ENCODE measurements around the gene FURIN.
A peak's percentile ranks its signal among the peaks of the same experiment; 100 is the strongest.
"Not testable (repeated sequence)": the region's sequence is repeated elsewhere in the genome, so short reads cannot be mapped to it uniquely, and the experiment has no call there.

The FURIN gene

DNA sequence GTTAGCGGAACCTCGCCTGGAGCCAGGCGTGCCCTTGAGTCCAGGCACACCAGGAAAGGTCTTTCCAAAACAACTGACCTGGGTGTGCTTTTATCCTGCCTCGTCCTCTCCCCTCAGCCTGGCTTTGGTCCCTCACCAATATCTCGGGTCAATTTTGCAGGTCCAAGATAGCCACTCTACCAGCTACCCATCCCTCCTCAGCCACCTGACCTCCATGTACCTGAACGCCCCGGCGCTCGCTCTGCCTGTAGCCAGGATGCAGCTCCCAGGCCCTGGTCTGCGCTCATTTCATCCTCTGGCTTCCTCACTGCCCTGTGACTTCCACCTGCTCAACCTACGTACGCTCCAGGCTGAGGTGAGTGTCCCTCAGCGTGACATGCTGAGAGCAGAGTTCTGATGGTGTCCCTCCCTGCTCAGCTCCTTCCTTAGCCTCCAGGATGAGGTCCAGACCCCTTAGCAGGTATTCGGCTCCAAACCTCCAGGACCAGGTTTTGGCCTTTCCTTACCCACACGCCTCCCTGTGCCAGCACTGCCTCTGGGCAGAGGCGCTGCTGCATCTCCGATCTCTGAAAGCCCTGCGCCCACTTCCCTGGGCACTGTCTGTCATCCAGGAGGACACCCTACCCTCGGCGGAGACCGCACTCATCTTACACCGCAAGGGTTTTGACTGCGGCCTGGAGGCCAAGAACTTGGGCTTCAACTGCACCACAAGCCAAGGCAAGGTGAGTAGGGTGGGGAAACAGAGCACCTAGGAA lies 49.8 kb downstream of the FURIN start:
- no peak for DNase-seq

DNA sequence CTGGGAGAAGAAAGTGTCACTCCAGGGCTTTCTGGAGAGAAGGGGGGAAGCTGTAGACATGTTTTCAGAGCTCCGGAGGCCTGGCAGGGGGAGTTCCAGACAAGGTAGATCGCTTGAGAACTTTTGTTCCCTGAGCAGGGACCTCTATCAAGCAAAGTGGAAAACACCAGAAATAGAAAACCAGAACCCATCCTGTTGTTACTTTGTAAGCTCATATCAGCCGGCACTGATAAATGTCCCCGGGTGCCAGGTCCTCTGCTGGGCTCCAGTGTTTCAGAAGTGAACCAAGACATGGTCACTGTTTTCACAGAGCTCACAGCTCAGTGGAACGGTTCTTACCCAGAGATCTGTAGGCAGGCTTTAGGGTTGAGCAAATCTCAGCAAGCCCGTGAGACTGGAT lies 50.4 kb downstream of the FURIN start:
- no peak for DNase-seq

DNA sequence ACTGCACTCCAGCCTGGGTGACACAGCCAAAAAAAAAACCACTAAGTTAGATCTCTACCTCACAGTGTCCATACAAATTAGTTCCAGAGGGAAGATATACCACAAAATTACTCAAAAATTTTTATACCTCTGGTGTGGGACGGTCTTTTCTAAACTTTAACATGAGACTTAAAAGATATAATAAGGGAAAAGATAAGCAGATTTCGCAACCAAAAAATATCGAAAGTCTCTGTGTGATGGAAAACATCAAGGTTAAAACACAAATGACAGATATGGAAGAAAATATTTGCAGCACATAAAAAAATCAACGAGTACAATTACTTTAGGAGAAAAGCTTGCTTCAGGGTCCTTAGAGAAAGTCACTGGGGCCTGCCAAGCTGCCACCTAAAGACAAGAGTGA lies 53.5 kb downstream of the FURIN start:
- DNase-seq = no peak

DNA sequence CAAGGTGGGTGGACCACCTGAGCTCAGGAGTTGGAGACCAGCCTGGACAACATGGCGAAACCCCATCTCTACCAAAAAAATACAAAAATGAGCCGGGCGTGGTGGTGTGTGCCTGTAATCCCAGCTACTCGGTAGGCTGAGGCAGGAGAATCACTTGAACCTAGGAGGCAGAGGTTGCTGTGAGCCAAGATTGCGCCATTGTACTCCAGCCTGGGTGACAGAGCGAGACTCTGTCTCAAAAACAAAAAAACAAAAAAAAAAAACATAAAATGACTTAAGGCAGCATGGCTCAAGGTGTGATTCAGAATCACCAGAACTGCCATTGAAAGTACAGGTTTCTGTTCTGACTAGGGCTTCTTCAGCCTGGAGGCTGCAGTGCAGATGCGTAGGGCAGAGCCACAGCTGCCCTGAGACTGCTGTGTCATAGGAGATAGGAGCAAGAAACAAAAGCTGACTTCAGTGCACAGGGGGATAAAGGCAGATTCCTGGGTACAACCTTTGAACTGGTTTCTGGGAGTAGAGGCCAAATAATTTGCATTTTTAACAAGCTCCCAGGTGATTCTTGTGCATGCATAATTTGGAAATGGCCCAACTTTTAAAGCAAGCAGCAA lies 54.4 kb downstream of the FURIN start:
- DNase-seq = peak; percentile 52

DNA sequence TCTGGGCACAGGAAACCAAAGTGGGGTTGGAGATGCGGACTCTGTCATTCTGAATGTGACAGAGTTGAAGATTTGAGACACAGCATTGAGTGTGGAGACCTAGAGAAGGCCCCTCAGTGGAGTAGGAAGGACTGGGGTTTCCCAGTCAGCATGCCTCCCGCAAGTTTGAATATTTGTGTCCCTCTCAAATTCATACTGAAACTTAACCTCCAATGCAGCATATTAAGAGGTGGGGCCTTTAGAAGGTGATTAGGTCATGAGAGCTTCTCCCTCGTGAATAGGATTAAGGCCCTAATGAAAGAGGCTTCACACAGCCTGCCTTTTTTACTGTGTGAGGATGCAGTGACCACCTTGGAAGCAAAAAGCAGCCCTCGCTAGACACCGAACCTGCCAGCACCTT lies 56.0 kb downstream of the FURIN start:
- peak; percentile 36 for DNase-seq

DNA sequence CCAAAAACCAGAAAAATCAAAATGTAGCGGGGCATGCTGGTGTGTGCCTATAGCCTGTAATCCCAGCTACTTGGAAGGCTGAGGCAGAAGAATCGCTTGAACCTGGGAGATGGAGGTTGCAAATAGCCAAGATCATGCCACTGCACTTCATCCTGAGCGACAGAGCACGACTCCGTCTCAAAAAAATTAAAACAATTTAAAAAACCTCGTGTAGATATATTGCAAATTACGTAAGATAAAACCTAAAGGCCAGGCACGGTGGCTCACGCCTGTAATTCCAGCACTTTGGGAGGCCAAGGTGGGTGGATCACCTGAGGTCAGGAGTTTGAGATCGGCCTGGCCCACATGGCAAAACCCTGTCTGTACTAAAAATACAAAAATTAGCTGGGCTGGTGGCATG lies 58.4 kb downstream of the FURIN start:
- not testable (repeated sequence) for DNase-seq

DNA sequence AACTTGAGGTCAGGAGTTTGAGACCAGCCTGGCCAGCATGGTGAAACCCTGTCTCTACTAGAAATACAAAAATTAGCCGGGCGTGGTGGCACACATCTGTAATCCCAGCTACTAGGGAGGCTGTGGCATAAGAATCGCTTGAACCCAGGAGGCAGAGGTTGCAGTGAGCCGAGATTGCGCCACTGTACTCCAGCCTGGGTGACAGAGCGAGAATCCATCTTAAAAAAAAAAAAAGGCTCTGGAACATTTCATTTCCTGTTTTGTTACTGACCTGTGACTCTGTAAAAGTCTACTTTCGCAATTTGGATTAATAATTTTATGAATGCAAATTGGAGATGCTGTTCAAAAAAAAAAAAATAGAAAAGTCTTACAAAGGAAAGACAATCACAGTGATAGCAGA lies 59.7 kb downstream of the FURIN start:
- DNase-seq = not testable (repeated sequence)

DNA sequence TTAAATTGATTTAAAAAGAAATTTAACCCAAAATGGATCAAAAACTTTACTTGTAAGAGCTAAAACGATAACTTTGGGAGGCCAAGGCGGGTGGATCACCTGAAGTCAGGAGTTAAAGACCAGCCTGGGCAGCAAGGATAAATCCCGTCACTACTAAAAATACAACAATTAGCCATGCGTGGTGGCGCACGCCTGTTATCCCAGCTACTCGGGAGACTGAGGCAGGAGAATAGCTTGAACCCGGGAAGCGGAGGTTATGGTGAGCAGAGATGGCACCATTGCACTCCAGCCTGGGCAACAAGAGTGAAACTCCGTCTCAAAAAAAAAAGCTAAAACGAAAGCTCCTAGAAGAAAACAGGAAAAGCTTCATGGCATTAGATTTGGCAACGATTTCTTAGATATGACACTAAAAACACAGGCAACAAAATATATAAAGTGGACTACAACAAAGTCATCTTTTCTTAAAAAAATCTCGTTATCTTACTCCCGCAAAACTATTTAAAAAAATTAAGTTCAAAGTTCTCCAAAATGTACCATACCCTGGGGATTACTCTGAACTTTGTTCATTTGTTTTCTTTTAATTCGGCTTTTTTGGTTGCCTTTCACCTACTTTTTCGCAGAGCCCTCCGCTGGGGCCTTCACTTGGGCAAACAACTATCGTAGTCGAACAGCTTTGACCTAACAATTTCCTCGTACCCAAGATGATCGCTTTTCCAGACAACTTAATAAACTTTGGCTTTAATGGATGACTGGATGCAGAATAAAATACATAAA lies 61.0 kb downstream of the FURIN start:
- DNase-seq = no peak

DNA sequence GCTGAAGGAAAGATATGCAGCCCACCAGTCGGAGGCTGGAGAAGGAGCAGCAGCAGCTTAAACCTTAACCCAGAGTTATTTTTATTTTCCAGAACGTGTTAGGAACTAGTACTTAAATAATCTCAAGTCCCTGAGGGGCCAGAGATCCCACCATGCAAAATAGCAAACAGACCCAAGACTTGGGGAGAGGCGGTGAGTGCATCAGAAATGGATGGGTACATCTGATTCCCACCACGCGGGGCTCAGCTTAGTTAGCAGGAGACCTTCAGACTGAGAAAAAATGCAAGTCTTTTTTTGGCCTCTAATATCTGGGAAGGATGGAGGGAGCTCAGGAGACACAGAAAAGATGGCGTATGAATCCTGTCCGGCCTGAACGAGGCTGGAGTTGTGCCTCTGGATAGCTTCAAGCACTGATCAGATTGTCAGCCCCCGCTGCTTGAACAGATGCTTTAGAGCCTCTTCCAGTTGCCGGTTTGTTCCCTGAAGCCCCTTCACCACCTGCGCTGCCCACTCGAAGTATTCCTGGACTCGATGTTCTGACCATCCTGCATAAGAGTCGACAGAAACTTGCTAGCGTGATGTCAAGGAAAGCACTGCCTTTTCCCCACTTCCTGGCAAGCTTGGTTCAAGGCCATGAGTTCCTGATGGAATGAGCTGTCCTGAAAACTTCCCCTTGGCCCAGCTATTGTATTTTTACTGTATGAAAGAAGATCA lies 62.6 kb downstream of the FURIN start:
- DNase-seq = peak; percentile 22

DNA sequence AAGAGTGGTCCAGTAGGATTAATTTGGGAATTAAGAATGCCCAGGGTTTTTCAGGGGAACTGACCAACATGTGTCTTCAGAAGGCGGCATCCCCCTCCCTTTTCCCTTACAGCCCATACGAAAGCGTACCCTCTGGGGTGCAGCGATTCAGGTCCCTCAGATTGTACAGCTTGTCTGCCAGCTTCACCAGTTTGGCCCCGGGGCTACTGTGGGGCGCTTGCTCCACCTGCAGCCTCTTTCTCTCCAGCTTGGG lies 63.1 kb downstream of the FURIN start:
- no peak for DNase-seq

DNA sequence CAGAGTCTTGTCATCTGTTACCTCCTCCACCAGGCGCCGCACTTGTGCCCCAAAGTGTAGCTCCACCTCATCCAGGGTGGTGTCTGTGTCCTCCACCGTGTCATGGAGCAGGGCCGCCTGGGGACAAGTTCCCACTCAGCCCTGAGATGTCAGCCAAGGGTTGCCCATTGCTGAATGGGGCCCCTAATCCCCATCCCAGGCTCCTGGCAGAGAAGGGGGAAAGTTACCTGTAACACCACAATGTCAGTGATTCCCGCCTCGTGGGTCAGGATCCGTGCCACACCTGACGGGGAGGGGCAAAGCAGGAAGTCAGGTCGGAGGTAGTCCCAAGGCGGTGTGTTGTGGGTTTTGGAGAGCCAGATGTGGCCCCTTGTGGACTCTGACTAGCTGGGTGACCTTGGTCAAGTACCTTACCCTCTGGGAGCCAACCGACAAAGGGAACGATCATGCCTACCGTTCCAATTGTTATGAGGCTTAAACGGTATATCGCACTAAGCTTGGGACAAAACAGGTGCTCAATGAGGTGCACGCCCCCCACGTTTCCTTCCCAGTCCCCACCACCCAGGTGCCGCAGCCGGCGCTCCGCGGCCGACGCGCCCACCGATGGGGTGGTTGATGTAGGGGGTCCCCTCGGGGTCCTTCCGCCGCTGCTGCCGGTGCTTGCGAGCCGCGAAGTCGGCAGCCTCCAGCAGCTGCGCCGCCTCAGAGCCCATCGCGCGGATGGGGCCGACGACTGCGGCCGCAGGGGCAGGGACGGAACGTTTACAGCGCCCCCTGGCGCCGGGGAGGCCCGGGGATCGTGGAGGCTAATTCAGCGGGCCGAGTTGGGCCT lies 63.7 kb downstream of the FURIN start, which contains the start of gene HDDC3:
HDDC3 (minus strand) TSS at position 722 of the 832 bp plus-strand sequence; CDS start at position 713, 9 bp downstream.
- peak; percentile 95 for DNase-seq

DNA sequence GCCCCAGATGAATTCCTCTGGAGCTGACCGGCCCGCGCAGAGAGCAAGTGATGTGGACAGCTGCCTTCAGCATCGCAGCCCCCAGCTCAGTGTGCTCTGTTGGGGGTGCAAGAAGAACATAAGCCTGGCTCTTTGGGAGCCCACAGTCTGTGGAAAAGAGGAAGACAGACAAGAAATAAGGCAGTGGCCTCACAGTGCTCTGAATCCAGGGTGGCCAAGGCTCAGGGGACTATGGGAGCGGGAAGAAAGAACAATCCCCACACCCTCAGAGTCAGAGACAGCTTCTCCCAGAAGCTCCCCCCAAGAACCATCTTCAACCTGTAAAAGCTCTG lies 64.2 kb downstream of the FURIN start:
- no peak for DNase-seq
